ENCODE results near the gene LAMA3.
"Not testable (repeated sequence)": the region's sequence is repeated elsewhere in the genome, so short reads cannot be mapped to it uniquely, and the experiment has no call there.

The LAMA3 gene

GRCh38 chr18:23732439-23732838, 43.2 kb downstream of the LAMA3 start:
- DNase-seq (ENCODE audit: low read depth), result no peak

DNA sequence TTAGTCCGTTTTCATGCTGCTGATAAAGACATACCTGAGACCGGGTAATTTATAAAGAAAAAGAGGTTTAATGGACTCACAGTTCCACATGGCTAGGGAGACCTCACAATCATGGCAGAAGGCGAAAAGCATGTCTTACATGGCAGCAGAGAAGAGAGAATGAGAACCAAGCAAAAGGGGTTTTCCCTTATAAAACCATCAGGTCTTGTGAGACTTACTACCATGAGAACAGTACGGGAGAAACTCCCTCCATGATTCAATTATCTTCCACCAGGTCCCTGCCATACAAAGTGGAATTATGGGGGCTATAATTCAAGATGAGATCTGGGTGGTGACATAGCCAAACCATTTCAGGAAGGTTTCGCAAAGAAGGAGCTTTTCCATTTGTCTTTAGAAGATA, 44.0 kb downstream of the LAMA3 start:
- not testable (repeated sequence) for DNase-seq (ENCODE audit: low read depth)

DNA sequence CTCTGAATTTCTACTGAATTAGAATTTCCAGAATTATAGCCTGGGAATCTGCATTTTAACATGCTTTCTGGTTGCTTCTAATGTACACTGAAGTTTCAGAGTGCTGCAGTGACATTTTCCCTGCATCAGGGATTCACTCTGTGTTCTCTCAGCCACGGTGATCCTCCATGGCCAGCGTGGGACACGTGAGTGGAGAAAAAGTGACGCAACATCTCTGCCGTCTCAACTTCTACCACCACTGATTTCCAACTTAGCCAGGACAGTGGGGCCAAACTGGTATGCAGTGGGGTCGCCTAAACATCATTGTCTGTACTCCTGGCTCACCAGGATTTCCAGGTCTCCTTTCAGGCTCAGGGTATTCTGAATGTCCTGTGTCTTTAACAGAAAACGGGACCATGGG, 44.6 kb downstream of the LAMA3 start:
- no peak for DNase-seq (ENCODE audit: low read depth)

GRCh38 chr18:23735021-23735464, 45.8 kb downstream of the LAMA3 start:
- peak; percentile 30 for DNase-seq (ENCODE audit: low read depth)

DNA sequence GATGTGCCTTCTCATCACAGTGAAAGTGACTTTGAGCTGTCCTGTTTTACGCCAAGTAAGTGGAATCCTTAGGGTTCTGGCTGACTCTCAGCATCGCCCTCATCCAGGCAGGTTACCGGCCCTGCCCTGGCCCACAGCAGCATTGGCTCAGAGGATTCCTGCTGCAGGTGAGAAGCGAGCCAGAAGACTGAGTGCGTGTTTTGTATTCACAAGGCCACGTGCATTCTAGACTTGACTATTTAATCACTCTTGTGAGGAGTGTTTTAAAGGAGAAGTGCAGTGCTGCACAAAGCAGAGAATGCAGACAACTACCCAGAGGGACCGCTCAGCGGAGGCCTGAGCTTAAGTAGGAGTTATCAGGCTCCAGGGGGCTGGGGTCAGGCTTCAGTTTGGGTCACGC, 48.3 kb downstream of the LAMA3 start:
- no peak for DNase-seq (ENCODE audit: low read depth)

DNA sequence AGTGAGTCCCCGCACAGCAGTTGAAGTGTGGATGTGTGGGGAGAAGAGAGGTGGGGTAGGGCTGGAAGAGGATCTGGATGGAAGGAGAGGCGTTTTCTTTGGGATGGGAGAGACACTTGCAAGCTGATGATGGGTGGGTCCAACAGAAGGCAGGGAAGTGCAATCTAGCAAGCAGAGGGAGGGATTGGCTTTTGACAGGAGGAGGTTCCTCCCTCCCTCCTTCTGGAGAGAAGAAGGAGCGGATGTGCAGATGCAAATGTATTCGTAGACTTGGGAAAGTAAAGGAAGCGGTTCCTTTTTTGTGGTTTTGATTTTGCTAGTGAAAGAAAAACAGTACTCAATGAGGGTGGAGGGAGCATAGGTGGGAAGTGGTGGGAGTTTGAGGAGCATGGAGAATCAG, 48.9 kb downstream of the LAMA3 start:
- no peak for DNase-seq (ENCODE audit: low read depth)

DNA sequence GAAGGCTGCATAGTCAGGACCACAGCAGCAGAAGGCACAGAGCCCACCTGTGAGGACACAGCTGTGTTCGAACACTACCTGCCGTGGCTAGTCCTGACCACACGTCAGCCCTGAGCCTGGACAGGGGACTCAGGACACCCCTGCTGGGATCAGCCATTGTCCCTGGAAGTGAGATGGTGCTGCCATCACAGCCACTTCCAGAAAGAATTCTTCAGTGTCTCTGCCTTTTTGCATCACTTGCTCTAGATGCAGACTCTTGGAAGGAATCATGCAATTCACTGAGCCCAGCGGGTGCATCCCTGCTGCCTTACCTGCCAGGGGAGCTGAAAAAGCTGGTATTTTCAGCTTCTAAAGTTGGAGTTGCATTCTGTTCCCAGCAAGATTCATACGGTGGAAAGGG, 49.3 kb downstream of the LAMA3 start:
- DNase-seq (ENCODE audit: low read depth), result no peak

DNA sequence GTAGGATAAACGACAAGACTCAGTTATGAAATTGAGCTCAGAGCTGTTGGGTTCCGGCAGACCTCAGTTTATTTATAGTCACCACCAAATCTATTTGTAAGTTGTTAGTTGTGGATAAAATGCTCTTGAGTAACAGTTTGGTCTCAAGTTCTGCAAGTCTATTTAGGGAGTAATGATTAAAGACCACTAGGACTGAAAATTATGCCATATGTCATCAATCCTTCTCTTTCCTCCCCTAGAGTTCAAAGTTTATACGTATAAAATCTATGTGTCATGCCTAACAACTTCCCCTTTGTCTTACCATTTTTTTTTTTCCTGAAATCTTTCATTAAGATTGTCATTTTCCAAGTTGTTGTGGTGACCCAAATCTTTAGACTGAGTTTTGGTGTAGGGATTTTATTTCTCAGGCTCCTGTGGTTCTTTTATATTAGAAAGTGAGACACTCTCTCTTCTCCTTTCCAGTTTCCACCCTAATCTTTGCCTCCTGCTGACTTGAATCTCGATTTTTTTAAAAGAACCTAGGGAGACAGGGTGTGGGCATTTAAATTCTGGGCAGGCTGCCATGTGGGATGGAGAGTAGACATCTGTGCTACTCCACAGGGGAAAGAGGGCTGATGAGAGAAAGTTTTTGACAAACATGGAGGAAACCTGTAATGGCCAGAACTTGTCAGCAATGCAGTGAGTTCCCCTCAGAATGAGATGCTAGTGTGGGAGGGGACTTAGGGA, 51.0 kb downstream of the LAMA3 start:
- DNase-seq (ENCODE audit: low read depth), result peak; percentile 70

DNA sequence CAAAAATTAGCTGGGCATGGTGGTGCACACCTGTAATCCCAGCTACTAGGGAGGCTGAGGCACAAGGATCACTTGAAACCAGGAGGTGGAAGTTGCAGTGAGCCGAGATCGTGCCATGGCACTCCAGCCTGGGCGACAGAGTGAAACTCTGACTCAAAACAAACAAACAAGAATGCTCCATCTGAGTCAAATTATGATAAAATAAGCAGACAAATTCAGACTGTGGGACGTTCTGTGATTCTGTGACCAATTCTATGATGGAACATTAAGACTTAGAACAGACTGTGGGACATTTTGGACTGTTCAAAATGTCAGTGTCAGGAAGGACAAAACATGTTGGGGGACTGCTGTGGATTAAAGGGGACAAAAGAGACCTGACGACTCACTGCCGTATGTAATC, 52.7 kb downstream of the LAMA3 start:
- peak; percentile 17 for DNase-seq (ENCODE audit: low read depth)

- no peak for DNase-seq (ENCODE audit: low read depth)
Measured at GRCh38 chr18:23743733-23744333, 54.6 kb downstream of the LAMA3 start.

DNA sequence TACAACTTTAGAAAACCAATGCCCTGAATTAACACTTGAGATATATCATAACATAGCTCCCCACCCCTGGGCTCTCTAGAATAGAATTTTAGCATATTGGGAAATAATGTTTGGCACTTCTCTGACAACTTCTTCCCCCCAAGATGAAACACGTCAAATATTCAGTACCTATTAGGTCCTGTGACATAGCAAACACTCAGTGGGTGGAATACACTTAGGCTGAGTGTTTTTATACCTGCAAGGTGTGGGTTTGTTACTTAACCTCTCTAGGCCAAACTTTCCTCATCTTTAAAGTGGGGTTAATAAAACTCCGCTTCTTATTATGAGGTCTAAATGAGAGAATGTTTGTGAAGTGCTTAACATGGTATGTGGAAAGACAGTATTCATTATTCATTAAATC, 56.1 kb downstream of the LAMA3 start:
- no peak for DNase-seq (ENCODE audit: low read depth)

- DNase-seq (ENCODE audit: low read depth), result no peak
Measured at GRCh38 chr18:23746851-23747250, 57.6 kb downstream of the LAMA3 start.

GRCh38 chr18:23752363-23752762, 63.1 kb downstream of the LAMA3 start:
- DNase-seq (ENCODE audit: low read depth), result no peak

DNA sequence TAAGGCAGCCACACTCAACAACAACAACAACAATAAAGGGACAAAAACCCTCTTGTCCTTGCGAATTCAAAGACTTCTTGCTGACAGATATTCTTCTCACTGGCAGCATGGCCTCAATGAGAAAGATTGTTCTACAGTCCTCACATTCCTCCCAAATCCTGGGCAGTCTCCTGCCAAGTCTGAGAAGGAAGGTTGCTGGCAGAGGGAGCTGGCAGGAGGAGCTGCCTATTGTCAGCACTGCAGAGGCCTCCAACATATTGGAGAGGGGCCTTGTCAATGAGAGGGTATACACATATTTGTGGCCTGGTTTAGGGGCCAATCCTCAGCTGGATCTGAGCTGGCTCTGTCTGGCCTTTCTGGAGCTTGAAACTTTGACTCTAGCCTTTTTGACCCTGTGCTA, 63.5 kb downstream of the LAMA3 start:
- peak; percentile 15 for DNase-seq (ENCODE audit: low read depth)

DNA sequence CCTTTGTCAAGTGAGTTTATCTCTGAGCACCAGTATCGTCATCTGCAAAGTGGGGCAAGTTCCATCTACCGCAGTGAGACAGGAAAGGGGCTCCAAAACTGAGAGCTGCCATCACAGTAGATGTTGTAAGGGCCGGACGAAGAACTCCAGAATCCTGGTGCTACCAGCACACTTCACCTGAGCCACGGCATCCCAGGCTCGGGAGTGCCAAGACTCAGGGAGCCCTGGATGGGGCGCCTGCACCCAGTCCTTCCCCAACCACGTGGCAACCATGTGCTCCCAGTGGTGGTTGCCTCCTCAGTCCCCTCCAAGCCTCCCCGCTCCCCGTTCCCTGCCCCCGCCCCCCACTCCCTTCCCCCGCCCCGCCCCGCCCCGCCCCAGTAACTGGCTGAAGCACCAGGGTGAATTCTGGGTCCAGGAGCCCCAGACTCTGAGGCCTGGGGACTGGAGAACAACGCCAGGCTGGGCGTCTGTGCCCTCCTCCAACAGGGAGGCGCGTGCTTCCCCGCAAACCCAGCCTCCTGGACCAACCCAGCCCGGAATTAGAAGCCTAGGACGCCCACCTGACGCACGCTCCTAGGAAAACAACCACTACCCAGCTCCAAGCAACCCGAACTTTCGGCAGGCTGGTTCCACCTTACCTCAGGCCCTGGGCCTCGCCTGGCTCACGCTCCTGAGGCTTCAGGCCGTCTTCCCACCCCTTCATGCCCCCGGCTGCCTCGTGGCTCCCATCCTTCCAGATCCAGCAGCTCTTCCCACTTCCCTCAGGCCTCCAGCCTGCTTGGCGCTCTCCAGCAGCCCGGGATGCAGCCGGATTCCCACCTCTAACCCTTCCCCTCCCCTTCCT, 67.6 kb downstream of the LAMA3 start:
- no peak for DNase-seq (ENCODE audit: low read depth)

GRCh38 chr18:23757437-23757733, 68.1 kb downstream of the LAMA3 start:
- DNase-seq (ENCODE audit: low read depth), result no peak

GRCh38 chr18:23758281-23758680, 69.0 kb downstream of the LAMA3 start:
- DNase-seq (ENCODE audit: low read depth), result no peak

DNA sequence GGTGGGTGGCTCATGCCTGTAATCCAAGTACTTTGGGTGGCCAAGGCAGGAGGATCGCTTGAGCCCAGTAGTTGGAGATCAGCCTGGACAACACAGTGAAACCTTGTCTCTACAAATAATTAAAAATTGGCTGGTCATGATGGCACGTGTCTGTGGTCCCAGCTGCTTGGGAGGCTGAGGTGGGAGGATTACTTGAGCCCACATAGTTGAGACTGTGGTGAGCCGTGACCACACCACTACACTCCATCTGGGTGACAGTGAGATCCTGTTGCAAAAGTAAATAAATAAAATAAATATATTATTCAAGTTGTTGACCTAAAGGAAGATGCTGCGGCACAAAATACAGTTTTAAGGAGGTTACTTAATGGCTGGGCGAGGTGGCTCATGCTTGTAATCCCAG, 72.7 kb downstream of the LAMA3 start:
- DNase-seq (ENCODE audit: low read depth), result no peak

GRCh38 chr18:23763343-23763742, 74.1 kb downstream of the LAMA3 start:
- DNase-seq (ENCODE audit: low read depth), result no peak

- no peak for DNase-seq (ENCODE audit: low read depth)
Measured at GRCh38 chr18:23765931-23766330, 76.7 kb downstream of the LAMA3 start.

DNA sequence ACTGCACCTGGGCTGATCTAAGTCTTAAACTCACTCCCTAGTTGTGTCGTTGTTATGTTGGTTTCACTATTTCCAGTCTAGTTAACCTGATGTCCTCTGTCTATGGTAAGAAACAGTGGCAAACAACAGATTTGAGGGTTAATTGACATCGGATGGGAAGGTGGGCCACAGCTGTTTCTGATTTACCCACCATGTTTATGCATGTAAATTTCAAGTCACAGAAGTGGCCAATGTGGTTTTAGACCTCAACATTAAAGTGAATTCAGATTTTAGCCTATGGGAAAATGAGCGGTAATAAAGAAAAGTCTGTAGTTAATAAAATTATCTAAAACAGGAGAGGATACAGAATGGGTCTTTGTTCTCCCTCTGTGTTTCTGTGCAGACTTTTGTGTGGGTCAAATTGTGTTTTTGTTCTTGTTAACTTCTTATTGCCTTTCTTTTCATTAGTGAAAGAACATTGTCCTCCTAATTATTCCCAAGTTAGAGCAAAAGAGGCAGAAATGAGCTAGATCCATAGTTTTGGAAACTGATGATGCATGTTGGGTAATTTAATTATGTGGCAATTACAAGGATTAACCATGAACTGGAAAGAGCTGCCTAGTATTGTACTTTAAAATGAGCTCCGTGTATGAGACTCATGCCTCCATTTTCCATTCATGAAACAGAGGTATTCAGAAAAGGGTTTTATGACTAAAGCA, 83.2 kb downstream of the LAMA3 start:
- no peak for DNase-seq (ENCODE audit: low read depth)

DNA sequence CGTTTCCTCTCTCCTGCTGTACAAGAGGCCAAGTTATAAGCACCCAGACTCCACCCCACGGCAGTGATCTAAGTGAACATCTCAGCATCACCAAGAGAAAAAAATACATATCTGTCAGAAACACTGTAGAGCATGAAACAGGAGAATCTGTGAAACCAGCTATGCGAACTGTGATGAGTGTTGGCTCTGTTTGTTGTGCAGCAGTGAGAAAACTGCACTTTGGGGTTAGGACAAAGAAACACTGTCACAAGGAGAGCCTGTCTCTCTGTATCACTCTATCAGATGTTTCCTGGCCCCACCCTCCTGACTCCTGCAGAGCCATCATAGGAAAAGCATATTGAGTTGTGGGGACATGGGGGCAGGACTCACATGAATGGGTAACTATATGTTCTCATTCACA, 87.1 kb downstream of the LAMA3 start:
- no peak for DNase-seq (ENCODE audit: low read depth)

DNA sequence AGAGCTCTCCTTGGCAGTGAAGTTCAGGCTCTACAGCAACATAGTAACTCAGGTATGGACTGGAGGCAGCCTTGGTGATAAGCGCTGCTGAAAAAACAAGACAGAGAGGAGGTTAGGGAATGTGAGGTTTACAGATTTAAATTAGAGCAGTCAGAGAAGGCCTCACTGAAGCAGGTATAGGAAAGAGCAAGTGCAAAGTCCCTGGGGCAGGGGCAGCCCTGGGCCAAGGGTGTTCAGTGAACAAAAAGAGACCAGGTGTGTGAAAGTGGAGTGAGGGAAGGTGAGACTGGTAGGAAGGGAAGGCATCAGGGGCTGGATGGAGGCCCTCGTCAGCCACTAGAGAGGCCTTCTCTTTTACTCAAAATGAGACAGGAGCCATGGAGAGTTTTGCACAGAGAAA, 89.6 kb downstream of the LAMA3 start:
- DNase-seq (ENCODE audit: low read depth), result no peak
